ENCODE data around the gene ARHGEF38. TPM values are rescaled to one million over a fixed set of nuclear protein-coding genes. Genes with fewer than 3 reads are reported as not detected.
"Not testable (repeated sequence)": the region's sequence is repeated elsewhere in the genome, so short reads cannot be mapped to it uniquely, and the experiment has no call there.

ARHGEF38 gene
- total RNA-seq, 1 donor from 2014 or later = not detected

DNA sequence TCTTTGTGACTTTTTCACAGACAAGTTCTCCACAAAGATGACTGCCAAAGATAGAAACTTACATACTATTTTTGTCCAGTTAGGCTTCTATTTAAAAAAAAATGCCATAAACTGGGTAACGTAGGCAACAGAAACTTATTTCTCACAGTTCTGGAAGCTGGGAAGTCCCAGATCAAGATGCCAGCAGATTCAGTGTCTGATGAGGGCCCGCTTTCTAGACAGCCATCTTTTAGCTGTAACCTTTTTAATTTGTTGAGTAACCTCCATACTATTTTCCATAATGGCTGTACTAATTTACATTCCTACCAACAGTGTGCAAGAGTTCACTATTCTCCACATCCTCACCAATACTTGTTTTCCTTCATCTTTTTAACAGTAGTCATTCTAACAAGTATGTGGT is 55.5 kb downstream of the ARHGEF38 start:
- DNase-seq (ENCODE audit: low read depth in 2 of 2) = no peak

DNA sequence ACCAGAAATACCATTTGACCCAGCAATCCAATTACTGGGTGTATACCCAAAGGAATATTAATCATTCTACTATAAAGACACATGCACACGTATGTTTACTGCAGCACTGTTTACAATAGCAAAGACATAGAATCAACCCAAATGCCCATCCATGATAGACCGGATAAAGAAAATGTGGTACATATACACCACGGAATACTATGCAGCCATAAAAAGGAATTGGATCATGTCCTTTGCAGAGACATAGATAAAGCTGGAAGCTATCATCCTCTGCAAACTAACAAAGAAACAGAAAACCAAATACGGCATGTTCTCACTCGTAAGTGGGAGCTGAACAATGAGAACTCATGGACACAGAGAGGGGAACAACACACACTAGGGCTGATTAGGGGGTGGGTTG is 57.4 kb downstream of the ARHGEF38 start:
- not testable (repeated sequence) for DNase-seq (ENCODE audit: low read depth in 2 of 2)

DNA sequence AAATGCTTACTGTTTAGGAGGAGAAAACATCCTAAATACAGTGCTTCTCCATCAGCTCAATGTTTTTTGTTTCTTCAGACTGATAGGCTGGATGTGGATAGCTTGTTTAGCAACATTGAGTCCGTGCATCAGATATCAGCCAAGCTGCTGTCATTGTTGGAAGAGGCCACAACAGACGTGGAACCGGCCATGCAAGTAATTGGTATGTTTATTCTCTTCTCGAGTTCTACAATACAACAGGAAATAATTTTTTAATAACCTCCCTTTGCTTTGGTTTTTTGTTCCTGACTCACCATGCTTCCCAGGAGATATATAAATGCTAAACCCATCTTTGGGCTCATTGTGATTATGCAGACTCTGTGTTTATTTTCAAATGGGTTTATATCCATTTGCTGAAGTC is 60.9 kb downstream of the ARHGEF38 start:
- DNase-seq (ENCODE audit: low read depth in 2 of 2) = no peak

DNA sequence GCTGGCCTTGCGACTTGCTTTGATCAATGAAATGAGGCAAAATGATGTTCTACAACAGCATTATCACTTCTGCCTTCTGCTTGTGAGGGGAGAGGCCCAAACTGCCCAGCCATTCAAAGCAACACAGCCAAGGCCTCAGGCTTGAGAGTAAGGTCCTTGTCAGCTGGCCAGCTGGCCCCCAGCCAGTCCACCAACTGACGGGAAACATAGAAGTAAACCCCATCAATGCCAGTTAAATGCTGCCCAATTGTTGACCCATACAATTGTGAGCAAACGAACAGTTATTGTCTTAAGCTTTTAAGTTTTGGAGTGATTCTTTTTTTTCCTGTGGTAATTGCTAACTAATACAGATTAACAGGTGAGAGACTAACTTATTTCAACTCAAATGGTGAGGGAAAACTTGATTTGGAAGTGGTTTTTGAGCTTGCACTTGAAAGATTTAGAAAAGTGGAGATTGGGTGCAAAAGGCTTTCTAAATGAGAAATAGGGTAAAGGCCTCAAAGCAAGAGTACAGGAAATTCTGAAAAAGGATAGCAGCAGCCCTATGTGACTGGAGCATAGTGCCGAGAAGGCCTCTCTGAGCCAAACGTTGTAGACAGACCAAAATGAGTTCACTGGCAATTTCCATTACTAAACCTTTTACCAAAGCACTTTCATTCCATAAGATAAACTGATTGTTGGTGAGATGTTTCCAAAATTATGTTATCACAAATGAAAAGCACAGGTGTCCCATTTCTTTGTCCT is 66.9 kb downstream of the ARHGEF38 start:
- DNase-seq (ENCODE audit: low read depth in 2 of 2) = peak; percentile 37 to 41

DNA sequence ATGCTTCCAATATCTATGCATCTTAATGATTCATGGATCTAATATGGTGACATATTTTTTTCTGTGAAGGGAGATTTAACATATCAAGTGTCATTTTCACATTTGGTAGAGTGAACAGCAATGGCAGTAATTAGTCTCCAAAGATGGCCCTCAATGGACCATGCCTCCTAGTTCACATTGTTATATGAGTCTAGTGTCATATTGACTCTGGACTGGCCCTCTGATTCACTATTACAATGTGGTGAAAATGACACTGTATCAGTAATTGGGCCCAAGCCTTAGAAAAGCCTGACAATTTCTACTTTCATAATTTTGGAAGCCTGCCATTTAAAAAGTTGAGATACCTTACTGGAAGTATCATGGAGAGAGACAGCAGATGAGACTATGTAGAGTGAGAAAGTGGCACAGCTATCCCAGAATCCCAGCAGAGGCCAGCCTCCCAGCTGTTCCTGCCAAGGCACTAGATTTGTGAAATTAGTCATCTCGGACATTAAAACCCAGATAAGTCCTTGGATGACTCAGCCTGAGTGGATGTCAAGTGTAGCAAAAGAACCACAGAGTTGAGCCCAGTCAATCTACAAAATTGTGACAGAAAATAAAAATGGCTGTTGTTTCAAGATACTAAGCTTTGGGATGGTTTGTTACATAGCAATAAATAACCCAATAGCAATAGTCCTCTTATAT is 68.4 kb downstream of the ARHGEF38 start:
- DNase-seq (ENCODE audit: low read depth in 2 of 2) = peak in 1 of 2 donors; percentile 27

DNA sequence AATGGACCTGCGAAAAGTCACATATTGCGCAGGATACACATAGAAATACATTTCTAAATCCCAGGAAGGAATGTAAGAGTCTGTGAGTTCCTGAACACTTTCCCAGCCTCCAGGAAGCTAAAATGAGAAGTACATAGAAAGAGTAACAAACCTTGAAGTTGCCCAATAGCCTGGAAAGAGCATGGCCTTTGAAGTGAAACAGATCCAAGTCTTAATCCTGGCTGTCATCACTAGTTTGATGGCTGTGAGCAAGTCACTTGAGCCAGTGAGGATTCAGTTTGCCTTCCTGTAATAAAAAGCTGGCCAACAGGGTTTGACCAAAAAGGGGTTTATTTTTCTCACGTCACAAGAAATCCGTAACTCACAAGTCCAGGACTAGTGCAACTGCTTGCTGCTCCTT is 69.8 kb downstream of the ARHGEF38 start:
- no peak for DNase-seq (ENCODE audit: low read depth in 2 of 2)

DNA sequence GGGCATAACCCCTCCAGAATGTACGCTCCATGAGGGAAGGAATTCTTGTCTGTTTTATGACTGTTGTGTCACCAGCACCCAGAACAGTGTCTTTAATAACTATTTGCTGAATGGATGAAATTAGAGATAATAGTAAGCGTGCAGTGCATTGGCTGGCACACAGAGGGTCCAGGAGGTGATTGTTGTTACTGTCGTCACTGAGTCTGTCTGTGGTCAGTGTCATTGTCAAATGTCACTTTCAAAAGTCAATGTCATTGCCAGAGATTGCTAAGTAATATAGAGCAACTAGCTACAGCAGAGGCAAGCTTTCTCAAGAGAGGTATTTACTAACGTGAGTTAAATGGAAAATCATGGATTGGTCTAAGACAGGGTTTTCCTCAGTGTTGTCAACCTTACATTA is 70.7 kb downstream of the ARHGEF38 start:
- no peak for DNase-seq (ENCODE audit: low read depth in 2 of 2)

DNA sequence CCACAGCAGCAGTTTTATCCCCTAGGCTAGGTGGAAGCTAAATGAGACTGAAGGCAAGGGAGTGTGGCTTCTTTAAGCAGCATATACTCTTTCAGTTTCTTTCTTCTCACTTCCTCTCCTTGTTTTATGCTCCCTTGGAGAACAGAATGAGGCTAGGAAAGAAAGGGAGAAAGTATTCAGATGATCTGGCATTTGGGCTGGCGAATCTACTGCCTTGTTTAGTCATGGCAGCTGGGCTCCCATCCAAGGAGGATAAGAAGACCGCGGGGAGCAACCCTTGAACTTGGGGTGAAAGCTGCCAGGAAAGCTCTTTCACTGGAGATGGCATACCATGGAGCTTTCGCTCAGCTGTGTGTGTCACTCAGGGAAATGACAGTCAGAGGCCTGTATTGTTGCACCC is 72.1 kb downstream of the ARHGEF38 start:
- DNase-seq (ENCODE audit: low read depth in 2 of 2) = peak in 1 of 2 donors; percentile 5

DNA sequence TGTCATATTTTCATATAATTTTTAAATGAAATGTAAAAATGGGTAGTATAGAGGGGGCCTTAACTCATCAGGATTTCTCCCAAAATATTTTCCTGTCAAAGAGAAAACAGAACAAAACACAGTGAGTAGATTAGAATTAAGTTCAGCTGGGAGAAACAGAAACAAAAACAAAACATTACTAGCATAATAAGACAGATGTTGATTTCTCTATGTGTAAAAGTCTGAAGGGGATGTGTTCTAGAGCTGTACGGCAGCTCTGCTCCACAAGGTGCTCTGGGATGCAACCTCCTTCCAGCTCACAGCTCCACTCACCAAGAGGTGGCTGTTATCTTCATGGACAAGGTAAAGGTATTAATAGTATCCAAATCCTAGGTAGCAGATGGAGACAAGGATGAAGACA is 72.8 kb downstream of the ARHGEF38 start:
- no peak for DNase-seq (ENCODE audit: low read depth in 2 of 2)

DNA sequence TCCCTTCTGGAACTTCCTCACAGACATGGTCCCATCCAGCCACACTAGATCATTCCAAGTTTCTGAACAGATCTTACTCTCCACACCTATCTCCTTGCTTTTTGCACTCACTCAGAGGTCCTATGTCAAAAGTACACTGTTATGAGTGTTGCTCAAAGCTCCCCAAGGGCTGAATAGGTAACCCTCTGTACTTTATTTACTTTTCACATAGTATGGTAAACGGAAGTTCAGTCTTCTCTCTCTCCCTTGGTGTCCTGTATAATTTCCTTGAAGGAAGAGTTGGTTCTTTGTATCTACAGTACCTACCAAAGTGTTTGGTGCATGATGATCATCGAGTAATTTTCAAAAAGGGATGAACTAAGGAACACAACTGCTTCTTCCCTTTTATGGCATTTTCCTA is 74.4 kb downstream of the ARHGEF38 start:
- no peak for DNase-seq (ENCODE audit: low read depth in 2 of 2)

DNA sequence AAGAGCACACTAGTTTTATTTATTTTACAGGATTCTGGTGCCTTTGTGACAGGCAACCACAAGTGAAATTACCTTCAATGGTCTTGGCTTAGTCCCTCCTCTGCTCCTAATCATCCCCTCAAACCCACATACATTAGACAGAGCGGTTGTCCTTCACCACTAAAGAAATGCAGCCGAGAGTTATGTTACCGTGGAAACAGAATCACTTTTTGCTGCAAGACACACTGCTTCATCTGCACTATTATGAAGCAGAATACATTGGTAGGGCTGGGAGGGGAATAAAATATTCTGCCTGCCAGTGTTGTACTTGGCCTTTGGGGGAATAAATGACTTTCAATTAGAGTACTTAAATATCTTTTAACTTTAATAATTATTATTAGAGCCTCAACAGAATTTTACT is 75.2 kb downstream of the ARHGEF38 start:
- DNase-seq (ENCODE audit: low read depth in 2 of 2) = no peak

DNA sequence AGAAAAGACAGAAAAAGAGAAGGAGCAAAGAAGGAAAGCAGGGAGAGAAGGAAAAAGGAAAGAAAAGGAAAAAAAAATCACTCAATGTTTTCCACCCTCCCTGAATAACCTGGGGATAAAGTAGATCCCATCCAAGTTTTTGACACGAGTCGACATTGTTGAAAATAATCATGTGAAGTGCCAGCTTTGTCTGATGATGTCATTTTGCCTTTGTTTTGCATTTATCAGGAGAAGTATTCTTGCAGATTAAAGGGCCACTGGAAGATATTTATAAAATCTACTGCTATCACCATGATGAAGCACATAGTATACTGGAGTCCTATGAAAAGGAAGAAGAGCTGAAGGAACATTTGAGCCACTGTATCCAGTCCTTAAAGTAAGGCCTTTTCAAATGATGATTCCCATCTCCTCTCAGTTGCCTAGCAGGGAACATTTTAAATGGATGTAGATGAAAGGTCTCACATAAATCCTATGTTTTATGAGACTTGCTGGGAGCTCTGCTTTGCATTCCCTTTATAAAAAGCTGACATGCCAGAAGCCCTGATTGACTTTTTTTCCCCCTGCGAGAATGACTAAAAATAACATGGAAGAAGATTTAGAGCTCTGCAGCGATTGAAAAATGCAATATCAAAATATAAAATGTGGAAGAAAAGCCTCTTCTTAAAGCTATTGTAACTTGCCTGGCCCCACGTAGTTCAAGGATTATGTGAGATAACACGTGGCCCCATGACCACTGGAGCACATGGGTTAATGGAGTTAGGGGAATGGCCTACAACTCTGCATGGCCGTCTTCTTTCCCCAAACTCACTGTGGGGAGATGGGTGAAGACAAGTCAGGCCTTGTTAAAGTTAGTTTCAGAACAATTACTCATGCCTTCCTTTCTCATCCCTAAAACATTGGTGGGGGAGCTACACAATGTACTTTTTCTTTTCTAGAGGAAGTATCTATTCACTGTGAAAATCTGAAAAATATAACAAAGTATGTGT is 78.5 kb downstream of the ARHGEF38 start:
- no peak for DNase-seq (ENCODE audit: low read depth in 2 of 2)

DNA sequence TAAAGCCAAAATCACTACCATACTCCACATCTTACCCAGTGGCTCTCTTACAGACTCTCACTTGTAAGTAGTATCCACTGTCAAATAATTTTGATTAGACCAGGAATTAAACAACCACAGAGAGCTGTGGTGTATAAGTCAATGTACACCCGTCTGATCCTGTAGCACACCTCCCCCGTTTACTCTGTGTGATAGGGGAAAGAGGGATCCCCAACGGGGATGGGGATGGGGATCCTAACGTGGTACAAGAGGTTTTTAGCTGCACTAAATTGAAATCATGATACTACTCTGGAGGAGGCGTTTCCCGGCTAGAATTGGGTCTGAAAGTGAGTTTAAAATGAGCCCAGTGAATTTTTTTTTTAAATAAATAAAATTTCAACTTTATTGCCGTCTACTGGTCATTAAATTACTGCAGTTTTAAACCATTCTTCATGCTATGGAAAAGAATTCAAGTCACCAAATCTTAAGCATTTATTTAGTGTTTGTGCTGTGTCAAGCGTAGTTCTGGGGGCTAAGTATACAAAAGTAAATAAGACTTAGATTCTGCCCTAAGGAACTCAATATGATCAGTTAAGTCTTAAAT is 79.5 kb downstream of the ARHGEF38 start:
- no peak for DNase-seq (ENCODE audit: low read depth in 2 of 2)

DNA sequence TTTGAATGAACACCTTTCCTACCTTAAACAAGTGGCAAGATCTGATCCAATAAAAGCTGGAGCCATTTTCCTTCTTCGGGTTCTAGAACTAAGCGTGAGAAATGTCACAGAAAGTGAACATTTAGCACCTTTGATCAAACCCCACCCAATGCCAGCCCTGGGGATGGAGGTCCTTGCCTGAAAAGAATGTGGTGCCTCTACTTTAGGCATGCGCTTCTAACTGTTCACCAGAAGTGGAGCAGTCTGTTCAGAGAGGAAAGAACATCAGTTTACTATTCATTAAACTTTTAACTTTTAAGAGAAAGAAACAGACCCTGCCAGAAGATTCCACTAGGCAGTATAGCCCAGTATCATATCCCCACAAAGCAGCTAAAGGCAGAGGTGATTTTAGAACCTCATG is 80.2 kb downstream of the ARHGEF38 start:
- no peak for DNase-seq (ENCODE audit: low read depth in 2 of 2)

DNA sequence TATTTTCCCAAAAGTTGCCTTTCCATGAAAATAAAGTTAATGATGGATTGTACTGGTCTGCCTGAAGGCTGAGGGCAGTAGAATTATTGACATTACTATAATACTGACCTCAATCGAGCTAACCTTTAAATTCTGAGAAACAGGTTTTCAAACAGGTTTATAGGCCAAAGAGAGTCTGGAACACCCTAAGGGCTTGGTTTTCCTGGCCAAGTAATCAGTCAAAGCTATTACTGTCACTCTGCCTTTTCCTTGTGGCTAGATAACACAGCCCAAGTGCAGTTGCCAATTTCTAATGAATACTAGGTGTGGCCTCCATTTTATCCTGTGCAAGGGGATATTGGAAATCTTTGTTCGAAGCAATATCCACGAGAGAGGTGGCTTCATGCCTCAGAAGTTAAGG is 80.8 kb downstream of the ARHGEF38 start:
- no peak for DNase-seq (ENCODE audit: low read depth in 2 of 2)

DNA sequence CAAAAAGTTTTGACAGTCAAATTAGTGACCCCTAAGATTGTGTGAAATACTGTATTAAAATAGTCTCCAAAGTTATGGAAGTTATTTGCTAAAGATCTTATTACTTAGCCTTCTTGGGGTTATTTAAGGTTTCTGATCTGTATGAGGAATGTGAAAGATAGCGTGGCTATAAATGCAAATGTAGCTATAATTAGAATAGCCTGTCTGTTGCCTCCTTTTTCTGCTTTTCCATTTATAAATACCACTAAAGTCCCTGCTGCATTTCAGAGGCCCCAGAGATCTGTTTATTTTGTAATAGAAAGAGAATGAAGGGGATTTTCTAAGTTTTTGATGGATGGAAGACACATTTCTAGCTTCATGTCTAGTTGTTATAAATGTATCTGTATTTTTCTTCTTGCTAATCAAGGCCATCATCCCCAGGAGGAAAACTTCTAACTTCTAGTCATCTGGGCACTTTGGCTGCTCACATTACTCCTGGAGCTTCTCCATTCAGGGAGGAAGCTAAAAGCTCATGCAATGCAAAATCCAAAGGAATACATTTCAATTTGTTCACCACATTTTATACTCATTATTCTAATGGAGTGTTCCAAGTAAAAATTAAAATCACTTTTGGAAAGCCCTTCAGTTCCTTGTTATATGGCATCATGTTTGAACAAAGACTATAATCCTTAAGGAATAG is 82.1 kb downstream of the ARHGEF38 start:
- DNase-seq (ENCODE audit: low read depth in 2 of 2) = no peak

DNA sequence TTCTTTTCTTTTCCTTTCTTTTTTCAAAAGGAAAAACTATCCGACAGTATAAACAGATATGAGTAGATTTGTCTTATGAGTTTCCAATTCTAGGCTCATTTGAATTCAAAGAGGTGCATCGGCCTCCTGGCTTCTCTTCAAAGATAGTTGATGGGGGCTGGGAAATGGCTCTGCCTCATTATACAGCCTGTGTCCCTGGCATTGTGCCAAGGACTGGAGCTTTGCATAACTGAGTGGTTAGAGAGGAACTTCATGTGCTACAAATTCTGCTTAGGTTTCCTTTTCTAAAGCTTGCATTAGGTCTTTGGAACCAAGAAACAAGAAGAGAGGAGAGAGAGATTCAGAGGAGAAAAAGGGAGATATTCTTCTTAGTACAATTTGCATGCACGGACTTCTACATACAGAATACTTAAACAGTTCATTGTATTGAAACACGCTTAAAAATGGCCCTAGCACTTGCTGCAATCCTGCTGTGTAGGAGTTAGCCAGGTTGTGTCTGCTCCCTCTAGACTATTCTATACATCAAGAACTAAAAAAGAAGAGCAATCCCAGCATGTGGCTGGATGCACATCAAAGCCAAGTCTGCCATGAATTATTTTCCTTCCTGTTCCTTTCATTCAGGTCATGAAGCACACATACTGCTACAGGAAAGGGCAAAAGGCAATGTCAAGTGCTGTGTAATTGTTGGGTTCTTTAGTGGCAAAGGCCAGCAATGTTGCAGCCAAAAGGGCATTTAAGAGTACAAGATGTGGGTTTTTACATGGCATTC is 85.2 kb downstream of the ARHGEF38 start:
- peak; percentile 17 to 30 for DNase-seq (ENCODE audit: low read depth in 2 of 2)

DNA sequence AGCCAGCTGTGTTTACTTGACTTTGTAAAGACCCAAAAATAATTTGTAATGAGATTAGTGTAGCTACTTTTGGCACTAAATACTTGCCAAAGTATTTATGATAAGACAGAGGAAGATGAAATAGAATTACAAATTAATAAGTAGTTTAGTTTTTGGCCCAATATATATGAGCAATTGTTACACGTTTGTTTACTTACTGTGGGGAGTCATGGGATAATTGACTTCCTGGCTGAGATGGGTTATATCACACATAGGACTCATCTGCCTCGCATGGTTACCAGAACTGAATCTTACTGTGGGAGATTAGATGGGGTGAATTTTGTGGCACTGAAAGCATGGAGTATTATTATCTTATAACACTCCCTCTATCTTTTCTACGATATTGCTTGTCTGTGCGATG is 89.4 kb downstream of the ARHGEF38 start:
- DNase-seq (ENCODE audit: low read depth in 2 of 2) = no peak

DNA sequence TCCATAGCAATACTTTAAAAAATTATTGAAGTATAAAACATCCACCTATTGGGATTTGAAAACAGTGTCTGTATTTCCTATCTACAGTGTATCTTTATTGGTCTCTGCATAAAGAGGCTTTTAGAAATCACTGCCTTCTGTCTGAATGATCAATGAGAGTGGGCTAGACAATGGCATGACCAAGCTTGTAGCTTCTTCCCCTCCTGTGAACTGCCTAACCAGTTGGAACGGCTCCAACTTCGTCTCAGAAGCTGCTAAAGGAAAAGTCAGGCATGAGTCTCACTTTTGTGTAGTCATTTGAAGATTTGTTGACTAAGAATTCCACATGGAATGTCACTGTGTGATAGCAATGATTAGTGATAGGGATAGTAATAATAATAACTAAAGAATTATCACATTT is 91.8 kb downstream of the ARHGEF38 start:
- peak in 1 of 2 donors; percentile 7 for DNase-seq (ENCODE audit: low read depth in 2 of 2)

DNA sequence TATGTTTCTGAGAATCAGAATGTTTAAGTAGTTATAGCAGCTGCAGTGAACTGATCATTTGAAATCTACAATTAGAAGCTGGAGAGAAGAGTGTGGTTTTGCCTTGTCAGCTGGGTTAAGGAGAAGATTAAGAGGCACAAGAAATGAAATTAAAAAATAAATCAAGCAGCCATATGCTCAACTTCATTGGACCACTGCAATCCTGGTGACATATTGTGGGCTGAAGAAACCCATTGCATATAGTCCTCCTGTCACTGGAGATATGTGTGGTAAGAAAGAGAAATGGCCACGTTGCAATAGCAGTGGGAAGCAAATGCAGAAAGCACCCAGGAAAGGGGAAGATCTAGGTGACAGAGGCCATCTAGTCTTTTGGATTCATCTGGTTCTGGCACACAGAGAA is 93.0 kb downstream of the ARHGEF38 start:
- DNase-seq (ENCODE audit: low read depth in 2 of 2) = no peak
